ENCODE measurements around the gene MBD5.

Gene MBD5

GRCh38 chr2:148028781-148029180 is 7.9 kb downstream of the MBD5 start:
- no peak for TF ChIP-seq CTCF (IDR thresholded peaks at IDR 0.05)
- H3K4me1 Mint-ChIP-seq = peaks cover 15% of the 10 kb centered on the region
- no peak overlapping the region for H3K4me3 Mint-ChIP-seq
- DNase-seq = no peak
- H3K27me3 Mint-ChIP-seq (ENCODE audit: low read depth, poor library complexity) = no peaks in the 10 kb centered on the region
- H3K36me3 Mint-ChIP-seq (ENCODE audit: low read depth) = no peaks in the 10 kb centered on the region
- H3K27ac Mint-ChIP-seq = no peak overlapping the region
- no peaks in the 10 kb centered on the region for H3K9me3 Mint-ChIP-seq

GRCh38 chr2:148031152-148031551 is 10.3 kb downstream of the MBD5 start:
- H3K27ac Mint-ChIP-seq = peak overlapping the region; percentile 75
- no peak overlapping the region for H3K4me3 Mint-ChIP-seq
- H3K9me3 Mint-ChIP-seq = no peaks in the 10 kb centered on the region
- no peaks in the 10 kb centered on the region for H3K36me3 Mint-ChIP-seq (ENCODE audit: low read depth)
- no peaks in the 10 kb centered on the region for H3K27me3 Mint-ChIP-seq (ENCODE audit: low read depth, poor library complexity)
- no peak for DNase-seq
- TF ChIP-seq CTCF (IDR thresholded peaks at IDR 0.05) = no peak
- peaks cover 5% of the 10 kb centered on the region for H3K4me1 Mint-ChIP-seq

GRCh38 chr2:148032215-148032614 is 11.3 kb downstream of the MBD5 start:
- Mint-ChIP-seq H3K9me3 (no peaks in the 10 kb centered on the region), H3K27me3 (ENCODE audit: low read depth, poor library complexity) (no peaks in the 10 kb centered on the region), H3K27ac (no peak overlapping the region), H3K4me1 (no peaks in the 10 kb centered on the region), H3K4me3 (no peak overlapping the region), H3K36me3 (ENCODE audit: low read depth) (no peaks in the 10 kb centered on the region)
- no peak for TF ChIP-seq CTCF (IDR thresholded peaks at IDR 0.05)
- no peak for DNase-seq

- no peak for TF ChIP-seq CTCF (IDR thresholded peaks at IDR 0.05)
- Mint-ChIP-seq H3K4me1 (no peaks in the 10 kb centered on the region), H3K27me3 (ENCODE audit: low read depth, poor library complexity) (no peaks in the 10 kb centered on the region), H3K27ac (no peak overlapping the region), H3K9me3 (no peaks in the 10 kb centered on the region), H3K4me3 (no peak overlapping the region), H3K36me3 (ENCODE audit: low read depth) (peaks cover 12% of the 10 kb centered on the region)
- no peak for DNase-seq
Measured at GRCh38 chr2:148039783-148040182, 18.9 kb downstream of the MBD5 start.

GRCh38 chr2:148042219-148042618 is 21.3 kb downstream of the MBD5 start:
- Mint-ChIP-seq H3K4me1 (no peaks in the 10 kb centered on the region), H3K36me3 (ENCODE audit: low read depth) (peaks cover 12% of the 10 kb centered on the region), H3K27ac (no peak overlapping the region), H3K27me3 (ENCODE audit: low read depth, poor library complexity) (no peaks in the 10 kb centered on the region), H3K9me3 (no peaks in the 10 kb centered on the region), H3K4me3 (no peak overlapping the region)
- no peak for DNase-seq
- TF ChIP-seq CTCF (IDR thresholded peaks at IDR 0.05) = no peak

- DNase-seq = no peak
- Mint-ChIP-seq H3K4me1 (no peaks in the 10 kb centered on the region), H3K9me3 (no peaks in the 10 kb centered on the region), H3K27ac (no peak overlapping the region), H3K36me3 (ENCODE audit: low read depth) (peaks cover 12% of the 10 kb centered on the region), H3K27me3 (ENCODE audit: low read depth, poor library complexity) (no peaks in the 10 kb centered on the region), H3K4me3 (no peak overlapping the region)
- no peak for TF ChIP-seq CTCF (IDR thresholded peaks at IDR 0.05)
Measured at GRCh38 chr2:148044322-148044721, 23.4 kb downstream of the MBD5 start.
